ENCODE data around the gene KTN1.

KTN1 gene, protein sequence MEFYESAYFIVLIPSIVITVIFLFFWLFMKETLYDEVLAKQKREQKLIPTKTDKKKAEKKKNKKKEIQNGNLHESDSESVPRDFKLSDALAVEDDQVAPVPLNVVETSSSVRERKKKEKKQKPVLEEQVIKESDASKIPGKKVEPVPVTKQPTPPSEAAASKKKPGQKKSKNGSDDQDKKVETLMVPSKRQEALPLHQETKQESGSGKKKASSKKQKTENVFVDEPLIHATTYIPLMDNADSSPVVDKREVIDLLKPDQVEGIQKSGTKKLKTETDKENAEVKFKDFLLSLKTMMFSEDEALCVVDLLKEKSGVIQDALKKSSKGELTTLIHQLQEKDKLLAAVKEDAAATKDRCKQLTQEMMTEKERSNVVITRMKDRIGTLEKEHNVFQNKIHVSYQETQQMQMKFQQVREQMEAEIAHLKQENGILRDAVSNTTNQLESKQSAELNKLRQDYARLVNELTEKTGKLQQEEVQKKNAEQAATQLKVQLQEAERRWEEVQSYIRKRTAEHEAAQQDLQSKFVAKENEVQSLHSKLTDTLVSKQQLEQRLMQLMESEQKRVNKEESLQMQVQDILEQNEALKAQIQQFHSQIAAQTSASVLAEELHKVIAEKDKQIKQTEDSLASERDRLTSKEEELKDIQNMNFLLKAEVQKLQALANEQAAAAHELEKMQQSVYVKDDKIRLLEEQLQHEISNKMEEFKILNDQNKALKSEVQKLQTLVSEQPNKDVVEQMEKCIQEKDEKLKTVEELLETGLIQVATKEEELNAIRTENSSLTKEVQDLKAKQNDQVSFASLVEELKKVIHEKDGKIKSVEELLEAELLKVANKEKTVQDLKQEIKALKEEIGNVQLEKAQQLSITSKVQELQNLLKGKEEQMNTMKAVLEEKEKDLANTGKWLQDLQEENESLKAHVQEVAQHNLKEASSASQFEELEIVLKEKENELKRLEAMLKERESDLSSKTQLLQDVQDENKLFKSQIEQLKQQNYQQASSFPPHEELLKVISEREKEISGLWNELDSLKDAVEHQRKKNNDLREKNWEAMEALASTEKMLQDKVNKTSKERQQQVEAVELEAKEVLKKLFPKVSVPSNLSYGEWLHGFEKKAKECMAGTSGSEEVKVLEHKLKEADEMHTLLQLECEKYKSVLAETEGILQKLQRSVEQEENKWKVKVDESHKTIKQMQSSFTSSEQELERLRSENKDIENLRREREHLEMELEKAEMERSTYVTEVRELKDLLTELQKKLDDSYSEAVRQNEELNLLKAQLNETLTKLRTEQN (N-terminal part only)

GRCh38 chr14:55579724-55580469 lies at the start of gene KTN1:
Gene KTN1, plus strand, starts transcription at chr14:55580207. Its CDS starts 31,842 bp downstream, at chr14:55612049.
- DNase-seq (ENCODE audit: low read depth): peak; percentile 83

GRCh38 chr14:55530464-55530863 lies 49.5 kb upstream of the KTN1 start:
- DNase-seq (ENCODE audit: low read depth): no peak

DNA sequence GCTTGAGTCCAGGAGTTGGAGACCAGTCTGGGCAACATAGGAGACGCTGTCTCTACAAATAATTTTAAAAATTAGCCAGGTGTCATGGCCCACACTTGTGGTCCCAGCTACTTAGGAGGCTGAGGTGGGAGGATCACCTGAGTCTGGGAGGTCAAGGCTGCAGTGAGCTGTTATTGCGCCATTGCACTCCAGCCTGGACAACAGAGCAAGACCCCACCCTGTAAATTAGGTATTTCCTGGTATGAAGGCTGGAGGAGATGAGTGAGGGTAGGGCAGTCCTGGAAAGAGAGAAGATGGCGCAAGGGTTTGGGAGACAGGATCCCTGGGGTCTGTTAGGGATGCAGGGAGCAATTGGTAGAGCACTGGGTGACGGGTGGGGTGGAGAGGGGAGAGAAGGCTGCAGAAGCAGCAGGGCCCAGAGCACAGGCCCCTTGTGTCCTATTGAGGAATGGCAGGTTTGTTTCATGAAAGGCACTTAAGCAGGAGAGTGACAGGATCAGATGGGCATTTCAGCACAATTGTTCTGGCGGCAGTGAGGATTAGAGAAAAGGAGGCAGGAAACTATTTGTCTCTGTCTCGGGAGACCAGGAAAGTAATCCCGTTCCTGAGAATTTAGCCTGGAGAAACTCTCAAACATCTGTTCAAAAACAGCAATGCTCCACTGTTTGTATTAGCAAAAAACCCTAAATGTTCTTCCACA lies 47.2 kb upstream of the KTN1 start:
- DNase-seq (ENCODE audit: low read depth): no peak

DNA sequence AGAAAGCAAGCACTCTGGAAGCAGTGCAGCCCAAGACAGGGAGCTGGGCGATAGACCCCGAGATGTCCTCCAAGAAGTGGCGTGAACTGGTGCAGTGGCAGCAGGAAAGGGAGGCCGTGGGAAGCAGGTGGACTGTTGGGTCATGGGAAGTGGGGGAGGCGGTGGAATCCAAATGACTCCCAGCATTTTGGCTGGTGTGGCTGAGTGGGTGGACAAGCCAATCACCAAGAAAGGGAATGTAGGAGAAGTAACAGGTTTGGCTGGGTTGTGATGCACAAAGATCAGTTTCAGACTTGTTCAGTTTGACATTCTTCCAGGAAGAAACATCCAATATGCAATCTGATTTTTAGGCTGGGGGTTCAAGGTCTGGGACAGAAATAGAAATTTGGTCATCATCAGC lies 46.0 kb upstream of the KTN1 start:
- no peak for DNase-seq (ENCODE audit: low read depth)

DNA sequence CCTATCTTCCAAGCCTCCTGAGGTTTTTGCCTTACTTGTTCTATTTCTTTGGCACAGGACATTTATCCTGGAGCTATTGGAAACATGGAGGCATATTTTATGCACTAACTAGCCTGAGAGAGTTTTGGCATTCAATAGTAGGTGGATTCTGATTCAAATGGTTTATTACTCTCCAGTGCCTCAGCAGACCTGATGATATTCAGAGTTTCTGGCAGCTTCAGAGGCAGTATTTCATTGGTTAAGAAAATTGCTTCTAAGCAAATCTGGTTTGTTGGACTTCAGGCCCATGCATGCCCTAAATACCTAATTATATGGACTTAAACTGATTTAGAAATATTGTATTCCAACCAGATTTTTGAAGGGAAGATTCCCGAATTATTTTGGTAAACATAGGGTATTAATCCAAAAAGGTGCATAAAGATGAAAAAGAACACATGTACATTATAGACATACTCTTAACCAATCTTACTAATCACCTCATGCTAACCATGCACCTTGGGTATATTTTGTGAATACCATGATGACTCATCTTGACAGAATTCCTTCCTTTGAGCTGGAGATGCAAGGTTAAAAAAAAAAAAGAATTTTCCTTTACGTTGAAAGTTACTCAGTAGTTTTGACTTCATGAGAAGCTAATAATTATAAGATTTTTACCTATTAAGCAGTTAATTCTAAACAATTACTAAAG lies 44.3 kb upstream of the KTN1 start:
- DNase-seq (ENCODE audit: low read depth): no peak

DNA sequence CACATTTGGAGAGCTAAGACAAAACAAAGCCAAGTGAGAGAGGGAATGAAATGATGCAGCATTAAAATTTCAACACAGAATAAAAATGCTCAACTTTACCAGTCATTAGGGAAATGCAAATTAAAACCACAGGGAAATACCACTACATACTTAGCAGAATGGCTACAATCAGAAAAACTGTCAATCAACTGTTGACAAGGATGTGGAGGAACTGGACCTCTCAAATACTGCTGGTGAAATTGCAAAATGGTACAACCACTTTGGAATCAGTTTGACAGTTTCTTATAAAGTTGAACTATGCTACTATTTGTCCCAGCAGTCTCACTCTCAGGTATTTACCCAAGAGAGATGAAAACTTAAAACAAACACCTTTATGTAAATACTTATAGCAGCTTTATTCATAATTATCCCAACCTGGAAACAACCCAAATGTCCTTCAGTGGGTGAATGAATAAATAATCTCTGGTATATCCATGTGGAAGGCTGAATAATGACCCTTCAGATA lies 43.8 kb upstream of the KTN1 start:
- no peak for DNase-seq (ENCODE audit: low read depth)

DNA sequence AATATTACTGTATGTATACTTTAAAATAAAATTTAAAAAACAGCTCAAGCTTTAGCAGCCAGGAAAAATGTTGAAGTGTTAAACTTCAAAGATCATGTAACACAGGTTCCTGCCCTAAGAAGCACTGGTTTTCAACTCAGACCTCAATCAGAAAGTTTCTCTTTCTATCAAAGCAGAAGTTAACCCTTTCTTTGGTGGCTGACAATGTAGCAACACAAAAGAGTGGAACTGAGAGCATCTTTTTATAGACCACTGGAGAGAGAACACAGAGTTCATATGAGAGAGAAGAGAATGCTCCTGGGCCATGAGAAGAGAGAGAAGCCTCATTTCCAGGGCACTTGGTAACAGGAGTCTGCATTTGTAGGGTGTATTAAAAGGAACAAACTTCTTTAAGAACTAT lies 42.2 kb upstream of the KTN1 start:
- no peak for DNase-seq (ENCODE audit: low read depth)

DNA sequence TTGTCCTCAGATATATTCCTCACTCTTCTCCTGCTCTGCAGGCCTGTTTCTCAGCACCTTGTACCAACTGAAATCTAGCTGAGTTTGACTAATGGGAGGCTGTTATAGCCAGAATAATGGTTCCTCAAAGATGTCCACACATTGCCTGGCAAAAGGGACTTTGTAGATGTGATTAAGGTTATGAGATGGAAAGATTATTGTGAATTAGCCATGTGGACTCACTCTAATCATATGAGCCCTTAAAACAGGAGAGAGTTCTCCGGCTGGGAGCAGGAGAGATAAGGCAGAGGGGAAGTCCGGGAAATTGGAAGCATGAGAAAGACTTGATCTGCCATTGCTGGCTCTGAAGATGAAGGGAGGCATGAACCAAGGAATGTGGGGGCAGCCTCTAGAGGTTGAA lies 40.0 kb upstream of the KTN1 start:
- no peak for DNase-seq (ENCODE audit: low read depth)

GRCh38 chr14:55540847-55541773 lies 38.9 kb upstream of the KTN1 start:
- no peak for DNase-seq (ENCODE audit: low read depth)

- no peak for DNase-seq (ENCODE audit: low read depth)
These were observed 34.2 kb upstream of the KTN1 start for GRCh38 chr14:55545779-55546178.

DNA sequence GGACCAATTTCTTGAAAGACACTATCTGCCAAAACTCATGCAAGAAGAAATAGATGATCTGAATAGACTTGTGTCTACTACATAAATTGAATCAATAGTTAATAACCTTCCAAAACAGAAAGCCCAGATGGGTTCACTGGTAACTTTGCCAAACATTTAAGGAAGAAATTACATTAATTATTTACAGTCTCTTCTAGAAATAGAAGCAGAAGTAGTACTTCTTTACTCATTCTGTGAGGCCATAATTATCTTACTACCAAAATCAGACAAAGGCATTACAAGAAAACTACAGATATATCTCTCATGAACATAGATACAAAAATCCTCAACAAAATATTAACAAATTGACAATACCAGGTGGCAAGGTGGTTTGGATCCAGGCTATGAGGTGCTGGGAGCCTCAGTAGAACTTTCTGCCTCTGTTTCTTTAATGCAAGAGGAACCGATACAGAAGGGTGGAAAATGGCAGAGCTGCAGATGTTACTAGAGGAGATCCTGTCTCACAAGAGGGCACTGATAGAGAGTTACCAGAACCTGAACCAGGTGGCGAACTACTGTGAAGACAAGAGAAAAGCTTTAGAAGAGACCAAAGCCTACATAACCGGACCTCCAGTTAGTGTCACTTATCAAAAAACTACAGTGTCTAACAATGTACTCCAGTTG lies 33.7 kb upstream of the KTN1 start:
- no peak for DNase-seq (ENCODE audit: low read depth)

DNA sequence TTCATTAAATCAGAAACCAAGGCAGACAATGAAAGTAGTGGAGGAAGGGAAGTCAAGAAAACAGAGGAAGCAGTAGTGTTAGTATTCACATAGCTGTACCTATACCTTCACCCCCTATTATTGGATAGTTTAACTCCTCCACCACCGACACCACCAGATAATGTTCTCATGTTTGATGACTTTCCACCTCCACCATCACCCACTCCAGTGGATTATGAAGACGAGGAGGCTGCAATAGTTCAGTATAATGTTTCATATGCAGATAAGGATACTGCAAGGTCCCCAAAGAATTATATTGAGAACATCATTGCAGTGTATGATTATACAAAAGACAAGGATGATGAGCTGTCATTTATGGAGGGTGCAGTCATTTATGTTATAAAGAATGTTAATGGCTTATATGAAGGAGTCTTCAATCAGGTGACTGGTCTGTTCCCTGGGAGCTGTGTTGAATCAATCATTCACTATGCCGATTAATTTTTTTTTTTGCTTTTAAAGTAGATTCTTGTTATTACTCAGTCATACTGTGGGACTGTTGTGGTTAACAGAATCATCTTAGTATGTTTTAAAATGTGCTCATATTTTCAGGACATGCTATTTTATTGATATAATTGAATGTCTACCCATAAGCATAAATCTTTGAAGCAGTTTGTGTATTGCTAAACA lies 32.2 kb upstream of the KTN1 start:
- no peak for DNase-seq (ENCODE audit: low read depth)

DNA sequence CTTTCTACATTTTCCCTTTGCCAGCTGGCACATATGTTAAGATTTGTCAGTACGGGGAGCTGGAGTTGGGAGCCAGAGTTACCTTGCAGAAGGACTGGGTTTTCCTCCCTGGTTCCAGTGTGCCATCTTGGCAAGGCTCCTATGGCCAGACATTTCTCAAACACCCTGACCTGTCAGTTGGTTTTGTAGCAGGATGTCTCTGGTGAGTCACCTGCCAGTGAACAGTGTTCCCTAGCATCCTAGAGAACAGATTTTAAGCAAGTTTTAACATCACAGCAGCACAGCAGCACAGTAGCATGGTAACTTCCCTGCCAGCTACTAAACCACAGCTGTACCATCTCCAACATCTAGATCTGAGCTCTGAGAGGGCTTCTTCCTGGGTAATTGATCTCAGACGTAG lies 26.2 kb upstream of the KTN1 start:
- DNase-seq (ENCODE audit: low read depth): no peak

GRCh38 chr14:55556929-55557623 lies 22.9 kb upstream of the KTN1 start:
- DNase-seq (ENCODE audit: low read depth): no peak

DNA sequence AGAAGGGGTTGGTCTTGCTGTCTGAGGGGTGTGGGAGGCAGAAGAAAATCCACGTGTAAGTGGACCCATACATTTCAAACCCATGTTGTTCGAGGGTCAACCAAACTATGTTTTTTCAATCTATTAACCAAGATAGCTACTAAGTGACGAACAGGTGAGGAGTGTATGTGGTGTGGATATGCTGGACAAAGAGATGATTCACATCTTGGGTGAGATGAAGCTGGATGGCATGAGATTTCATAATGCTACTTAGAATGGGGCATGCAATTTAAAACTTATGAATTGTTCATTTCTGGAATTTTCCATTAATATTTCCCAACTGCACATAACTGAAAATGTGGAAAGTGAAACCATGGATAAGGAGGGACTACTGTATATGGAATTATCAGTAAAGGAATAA lies 17.9 kb upstream of the KTN1 start:
- no peak for DNase-seq (ENCODE audit: low read depth)

GRCh38 chr14:55568618-55569017 lies 11.4 kb upstream of the KTN1 start:
- DNase-seq (ENCODE audit: low read depth): no peak

GRCh38 chr14:55571125-55571889 lies 8.7 kb upstream of the KTN1 start:
- DNase-seq (ENCODE audit: low read depth): no peak

Measured in stimulated activated CD8-positive, alpha-beta memory T cell treated with anti-CD3 and anti-CD28 coated beads, Interleukin-4, amount 100 ng/mL, for 24 hours (primary cell).